ENCODE data around the gene PPP2R2D. TPM values are rescaled to one million over a fixed set of nuclear protein-coding genes. Genes with fewer than 3 reads are reported as not detected.

Gene PPP2R2D
- total RNA-seq, 4 donors from 2014 or later = 38.2 to 49.7 (median 41.0) TPM

- 90% methylated on average over 9 of the region's 11 CpGs for WGBS
- no peak for TF ChIP-seq POLR2AphosphoS5 (IDR thresholded peaks at IDR 0.05)
- peak in 1 of 3 experiments; percentile 44 for TF ChIP-seq CTCF (IDR thresholded peaks at IDR 0.05)
- no peak for TF ChIP-seq POLR2A (IDR thresholded peaks at IDR 0.05; ENCODE audit: low read depth)
- no peak for TF ChIP-seq EP300 (IDR thresholded peaks at IDR 0.05)
- H3K27ac ChIP-seq (replicated peaks in 1 of 4) = no peak overlapping the region
- H3K9me3 ChIP-seq = no peaks in the 10 kb centered on the region
- intact Hi-C loops (cut with DNase I) = no loop called here
- DNase-seq (ENCODE audit: extremely low spot score) = no peak
- H3K36me3 ChIP-seq = peaks cover 28 to 92% (median 74%) of the 10 kb centered on the region in 4 donors
- peaks cover 0 to 14% (median 11%) of the 10 kb centered on the region in 4 donors for H3K4me1 ChIP-seq
- no peak overlapping the region for H3K4me3 ChIP-seq
- no peaks in the 10 kb centered on the region for H3K27me3 ChIP-seq
Measured at GRCh38 chr10:131943021-131943814, 42.4 kb downstream of the PPP2R2D start.

GRCh38 chr10:131944412-131944811 is 43.6 kb downstream of the PPP2R2D start:
- no peaks in the 10 kb centered on the region for H3K9me3 ChIP-seq
- H3K27ac ChIP-seq (replicated peaks in 1 of 4) = no peak overlapping the region
- 77% methylated on average over 4 of the region's 4 CpGs for WGBS
- intact Hi-C loops (cut with DNase I) = no loop called here
- peaks cover 0 to 14% (median 11%) of the 10 kb centered on the region in 4 donors for H3K4me1 ChIP-seq
- H3K36me3 ChIP-seq = peaks cover 38 to 94% (median 78%) of the 10 kb centered on the region in 4 donors
- no peak for DNase-seq (ENCODE audit: extremely low spot score)
- no peak for TF ChIP-seq POLR2AphosphoS5 (IDR thresholded peaks at IDR 0.05)
- TF ChIP-seq EP300 (IDR thresholded peaks at IDR 0.05) = no peak
- TF ChIP-seq POLR2A (IDR thresholded peaks at IDR 0.05; ENCODE audit: low read depth) = no peak
- no peak for TF ChIP-seq CTCF (IDR thresholded peaks at IDR 0.05)
- H3K27me3 ChIP-seq = no peaks in the 10 kb centered on the region
- no peak overlapping the region for H3K4me3 ChIP-seq

- peaks cover 43 to 91% (median 79%) of the 10 kb centered on the region in 4 donors for H3K36me3 ChIP-seq
- no peak for DNase-seq (ENCODE audit: extremely low spot score)
- no peak overlapping the region for H3K27ac ChIP-seq (replicated peaks in 1 of 4)
- TF ChIP-seq POLR2A (IDR thresholded peaks at IDR 0.05; ENCODE audit: low read depth) = no peak
- TF ChIP-seq POLR2AphosphoS5 (IDR thresholded peaks at IDR 0.05) = no peak
- TF ChIP-seq CTCF (IDR thresholded peaks at IDR 0.05) = no peak
- no peak for TF ChIP-seq EP300 (IDR thresholded peaks at IDR 0.05)
- no peaks in the 10 kb centered on the region for H3K27me3 ChIP-seq
- WGBS = 93% methylated on average over 25 of the region's 28 CpGs
- intact Hi-C loops (cut with DNase I) = no loop called here
- H3K9me3 ChIP-seq = no peaks in the 10 kb centered on the region
- H3K4me1 ChIP-seq = peaks cover 0 to 14% (median 11%) of the 10 kb centered on the region in 4 donors
- H3K4me3 ChIP-seq = no peak overlapping the region
Measured at GRCh38 chr10:131944976-131945695, 44.3 kb downstream of the PPP2R2D start.

DNA sequence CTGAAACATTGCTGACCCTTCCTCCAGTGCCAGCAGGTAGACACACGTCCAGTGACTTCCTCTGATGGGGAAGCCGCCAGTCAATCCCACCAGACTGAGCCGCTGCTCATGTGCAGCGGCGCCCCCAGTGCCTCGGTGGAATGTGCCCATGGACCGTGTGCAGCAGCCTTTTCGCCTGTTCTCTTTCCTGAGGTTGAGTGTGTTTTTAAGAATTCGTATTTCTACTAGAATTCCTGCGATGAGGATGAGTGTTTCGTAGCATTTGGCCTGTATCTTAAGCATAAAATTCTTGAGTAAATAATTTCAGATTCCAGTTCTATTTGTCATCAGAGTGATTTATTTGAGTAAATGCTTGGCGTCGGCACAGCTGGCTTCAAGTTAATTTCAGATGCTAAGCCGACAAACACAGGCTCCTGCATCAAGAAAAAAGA is 45.5 kb downstream of the PPP2R2D start:
- Histone ChIP-seq H3K27me3 (no peaks in the 10 kb centered on the region), H3K36me3 (peaks cover 43 to 91% (median 80%) of the 10 kb centered on the region in 4 donors), H3K4me1 (peaks cover 0 to 14% (median 11%) of the 10 kb centered on the region in 4 donors), H3K9me3 (no peaks in the 10 kb centered on the region), H3K4me3 (no peak overlapping the region), H3K27ac (replicated peaks in 1 of 4) (peak overlapping the region in 2 of 4 donors; percentile 24 to 41)
- TF ChIP-seq POLR2AphosphoS5 (IDR thresholded peaks at IDR 0.05) (peak in 1 of 2 donors; percentile 20), POLR2A (IDR thresholded peaks at IDR 0.05; ENCODE audit: low read depth) (no peak)
- intact Hi-C loops (cut with DNase I) = no loop called here
- DNase-seq (ENCODE audit: extremely low spot score) = no peak
- 82% methylated on average over 14 of the region's 14 CpGs for WGBS

DNA sequence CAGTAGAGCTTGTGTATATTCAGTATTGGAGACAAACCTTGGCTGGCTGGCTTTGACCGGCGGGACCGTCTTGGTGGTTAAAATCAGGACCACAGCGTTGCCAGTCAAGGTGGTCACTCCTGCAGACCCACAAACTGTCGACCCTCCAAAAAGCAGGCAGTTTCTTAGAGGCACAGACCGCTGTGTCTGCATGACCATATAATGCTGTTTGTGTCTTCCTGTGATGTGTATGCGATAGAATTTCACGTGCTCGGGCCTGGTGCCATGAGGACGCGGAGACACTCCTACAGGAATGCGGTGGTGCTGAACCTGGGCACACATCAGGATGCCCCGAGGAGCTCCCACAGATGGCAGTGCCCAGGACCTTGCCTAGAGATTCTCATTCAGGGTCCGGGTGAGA is 46.1 kb downstream of the PPP2R2D start:
- Histone ChIP-seq H3K4me1 (peaks cover 0 to 14% (median 11%) of the 10 kb centered on the region in 4 donors), H3K27ac (replicated peaks in 1 of 4) (no peak overlapping the region), H3K27me3 (no peaks in the 10 kb centered on the region), H3K36me3 (peaks cover 49 to 91% (median 80%) of the 10 kb centered on the region in 4 donors), H3K9me3 (no peaks in the 10 kb centered on the region), H3K4me3 (no peak overlapping the region)
- TF ChIP-seq POLR2AphosphoS5 (IDR thresholded peaks at IDR 0.05) (no peak), EP300 (IDR thresholded peaks at IDR 0.05) (no peak), POLR2A (IDR thresholded peaks at IDR 0.05; ENCODE audit: low read depth) (no peak)
- intact Hi-C loops (cut with DNase I) = no loop called here
- DNase-seq (ENCODE audit: extremely low spot score) = no peak
- 92% methylated on average over 14 of the region's 14 CpGs for WGBS
